ENCODE results near the gene TIMM10B. TPM values are rescaled to one million over a fixed set of nuclear protein-coding genes. Genes with fewer than 3 reads are reported as not detected.

Gene TIMM10B
- polyA plus RNA-seq, 1 donor from 2014 or later, result 24.9 TPM

- Histone ChIP-seq H3K36me3 (ENCODE audit: insufficient read depth, low read length) (no peaks in the 10 kb centered on the region), H3K9ac (ENCODE audit: low read length) (no peak overlapping the region), H3K4me2 (ENCODE audit: low read length) (no peak overlapping the region), H4K20me1 (ENCODE audit: insufficient read depth) (no peaks in the 10 kb centered on the region), H3K27me3 (ENCODE audit: insufficient read depth, low read depth, low read length) (no peaks in the 10 kb centered on the region), H3K4me3 (ENCODE audit: low read length) (no peak overlapping the region), H3K9me3 (ENCODE audit: low read length) (no peaks in the 10 kb centered on the region), H3F3A (ENCODE audit: insufficient read depth, low read length, poor library complexity, severe bottlenecking) (no peaks in the 10 kb centered on the region), H3K9me2 (ENCODE audit: insufficient read depth, low read length) (no peaks in the 10 kb centered on the region), H3K79me2 (replicated peaks; ENCODE audit: insufficient read depth, low read length) (no peaks in the 10 kb centered on the region), H2AFZ (ENCODE audit: low read depth, low read length) (no peak overlapping the region), H3K27ac (ENCODE audit: low read length) (no peak overlapping the region)
- TF ChIP-seq EP300 (conservative IDR thresholded peaks at IDR 0.05; ENCODE audit: poor library complexity, severe bottlenecking), result no peak
- TF ChIP-seq EZH2 (IDR thresholded peaks at IDR 0.05; ENCODE audit: borderline replicate concordance, insufficient read depth, low read length, poor library complexity, severe bottlenecking), result no peak
- no peak for TF ChIP-seq SMC3 (conservative IDR thresholded peaks at IDR 0.05; ENCODE audit: poor library complexity)
- TF ChIP-seq REST (IDR thresholded peaks at IDR 0.05; ENCODE audit: borderline replicate concordance), result no peak
- TF ChIP-seq POLR2AphosphoS5 (IDR thresholded peaks at IDR 0.05), result no peak
- no peak for TF ChIP-seq TAF1 (IDR thresholded peaks at IDR 0.05; ENCODE audit: low read depth)
- TF ChIP-seq MXI1 (conservative IDR thresholded peaks at IDR 0.05; ENCODE audit: poor library complexity, severe bottlenecking), result no peak
- no peak for TF ChIP-seq CTCF (IDR thresholded peaks at IDR 0.05; ENCODE audit: poor library complexity, severe bottlenecking)
Measured at GRCh38 chr11:6523253-6523652, 42.0 kb downstream of the TIMM10B start.

- H3F3A ChIP-seq (ENCODE audit: insufficient read depth, low read length, poor library complexity, severe bottlenecking), result no peaks in the 10 kb centered on the region
- H3K4me3 ChIP-seq (ENCODE audit: low read length), result no peak overlapping the region
- no peaks in the 10 kb centered on the region for H3K79me2 ChIP-seq (replicated peaks; ENCODE audit: insufficient read depth, low read length)
- H2AFZ ChIP-seq (ENCODE audit: low read depth, low read length), result no peak overlapping the region
- H3K4me2 ChIP-seq (ENCODE audit: low read length), result no peak overlapping the region
- no peaks in the 10 kb centered on the region for H3K9me3 ChIP-seq (ENCODE audit: low read length)
- no peak overlapping the region for H3K27ac ChIP-seq (ENCODE audit: low read length)
- H3K36me3 ChIP-seq (ENCODE audit: insufficient read depth, low read length), result no peaks in the 10 kb centered on the region
- H3K9ac ChIP-seq (ENCODE audit: low read length), result no peak overlapping the region
- H3K27me3 ChIP-seq (ENCODE audit: insufficient read depth, low read depth, low read length), result no peaks in the 10 kb centered on the region
- no peaks in the 10 kb centered on the region for H3K9me2 ChIP-seq (ENCODE audit: insufficient read depth, low read length)
- TF ChIP-seq EP300 (conservative IDR thresholded peaks at IDR 0.05; ENCODE audit: poor library complexity, severe bottlenecking) (no peak), RAD21 (conservative IDR thresholded peaks at IDR 0.05) (no peak), TAF1 (IDR thresholded peaks at IDR 0.05; ENCODE audit: low read depth) (no peak), CTCF (IDR thresholded peaks at IDR 0.05; ENCODE audit: poor library complexity, severe bottlenecking) (no peak), POLR2AphosphoS5 (IDR thresholded peaks at IDR 0.05) (no peak)
- H4K20me1 ChIP-seq (ENCODE audit: insufficient read depth), result no peaks in the 10 kb centered on the region
Measured at GRCh38 chr11:6526411-6527135, 45.3 kb downstream of the TIMM10B start.

All from neural cell (in vitro differentiated cells).